Activated naive CD8-positive, alpha-beta T cell treated with anti-CD3 and anti-CD28 coated beads, Interleukin-2, amount 50 U/mL, for 24 hours (primary cell): Measurements from ENCODE around the gene TECPR1.
A peak's percentile ranks its signal among the peaks of the same experiment; 100 is the strongest.

Source experiments
- ATAC-seq: fragments of 150-1000 bp; cut with Tn5 transposase; one replicate; pipeline ENCODE4 v1.10.0; 2021
- DNase-seq: peaks from one replicate; pipeline ENCODE4 v3.0.0; 2021
- H3K27ac Mint-ChIP-seq: one replicate; pipeline ENCODE4 v1.8.0; 2021; ENCODE audit warnings: mild to moderate bottlenecking, mixed read lengths
- H3K27me3 Mint-ChIP-seq: one replicate; pipeline ENCODE4 v1.8.0; 2021; ENCODE audit warnings: mixed read lengths
- H3K36me3 Mint-ChIP-seq: one replicate; pipeline ENCODE4 v1.8.0; 2021; ENCODE audit warnings: low read depth, mixed read lengths
- H3K4me1 Mint-ChIP-seq: one replicate; pipeline ENCODE4 v1.8.0; 2021; ENCODE audit warnings: mixed read lengths
- H3K4me3 Mint-ChIP-seq: one replicate; pipeline ENCODE4 v1.8.0; 2021; ENCODE audit warnings: mild to moderate bottlenecking, moderate library complexity, mixed read lengths
- H3K9me3 Mint-ChIP-seq: one replicate; pipeline ENCODE4 v1.8.0; 2021; ENCODE audit warnings: mixed read lengths

The TECPR1 gene

DNA sequence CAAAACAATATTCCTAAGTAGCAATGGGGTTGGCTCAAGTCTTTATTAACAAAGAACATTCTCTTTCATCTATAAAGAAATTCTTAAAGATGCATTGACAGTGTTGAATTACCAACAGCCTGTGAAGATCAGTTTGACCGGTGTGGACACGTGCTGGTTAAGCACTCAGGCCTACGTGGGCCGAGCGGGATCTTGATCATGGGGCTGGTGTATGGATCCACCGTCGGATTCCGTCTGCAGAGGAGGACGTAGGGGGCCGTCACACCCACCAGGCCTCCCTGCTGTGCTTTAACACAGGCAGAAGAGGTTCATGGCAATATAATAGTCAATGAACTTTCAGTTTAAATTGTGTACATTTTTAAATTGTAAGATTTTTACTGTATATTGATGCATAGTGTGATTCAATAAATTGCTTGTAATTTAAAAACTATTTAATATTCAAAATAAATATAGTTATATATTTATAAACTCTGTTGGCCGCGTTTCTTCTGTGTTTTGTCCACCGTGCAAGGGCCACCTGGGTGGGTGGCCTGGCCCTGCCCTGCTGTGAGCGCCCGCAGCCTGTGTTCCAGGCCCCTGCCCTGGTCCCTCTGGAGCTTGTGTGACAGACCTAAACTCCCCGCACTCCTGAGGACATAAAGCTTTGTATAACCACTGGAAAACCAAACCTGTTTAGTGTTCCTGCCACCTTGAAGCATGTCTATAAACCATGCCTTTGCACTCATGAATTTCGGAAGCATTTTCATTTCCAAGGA, 42.7 kb downstream of the TECPR1 start:
- no peaks in the 10 kb centered on the region for H3K27me3 Mint-ChIP-seq
- no peak for ATAC-seq
- no peaks in the 10 kb centered on the region for H3K9me3 Mint-ChIP-seq
- H3K27ac Mint-ChIP-seq: no peak overlapping the region
- H3K4me3 Mint-ChIP-seq: no peak overlapping the region
- no peak for DNase-seq
- H3K36me3 Mint-ChIP-seq: peaks cover 10% of the 10 kb centered on the region
- H3K4me1 Mint-ChIP-seq: peaks cover 13% of the 10 kb centered on the region

DNA sequence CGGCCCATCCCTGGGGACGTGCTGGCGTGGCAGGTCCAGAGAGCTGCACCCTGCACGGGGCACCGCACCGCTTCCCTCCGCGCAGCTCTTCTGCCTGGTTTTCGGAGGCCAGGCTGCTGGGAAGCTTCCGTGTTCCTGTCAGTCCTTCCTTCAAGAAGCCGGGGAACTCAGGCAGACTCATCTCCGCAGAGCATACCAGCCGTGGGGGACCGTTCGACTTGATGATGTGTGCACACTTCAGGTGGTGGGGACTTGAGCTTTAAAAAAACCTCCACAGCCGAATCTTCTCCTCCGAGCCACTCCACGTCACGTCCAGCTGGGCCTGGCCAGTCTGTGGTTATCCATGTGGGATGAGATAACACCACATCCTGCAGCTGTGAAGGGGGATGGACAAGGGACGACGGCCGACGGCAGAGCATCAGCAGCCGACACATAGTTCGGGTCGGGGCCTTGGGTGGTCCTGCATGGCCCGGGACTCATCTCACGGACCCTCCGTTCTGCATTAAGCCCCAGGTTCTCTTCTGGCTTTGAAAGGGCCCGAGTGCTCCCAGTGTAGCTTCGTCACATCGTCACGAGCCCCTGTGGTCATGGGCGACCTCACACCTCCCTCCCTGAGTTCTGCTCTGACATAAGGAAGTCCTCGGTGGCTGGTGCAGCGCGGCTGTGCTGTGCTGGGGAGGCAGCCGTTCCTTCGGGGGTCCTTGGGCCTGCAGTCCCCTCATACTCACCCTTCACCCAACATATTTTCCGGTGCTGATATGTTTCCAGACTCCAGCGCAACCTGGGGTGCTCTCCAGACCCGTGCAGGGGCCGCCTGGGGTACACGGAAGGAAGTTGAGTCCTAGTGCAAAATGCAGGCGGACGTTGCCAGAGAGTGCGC, 45.3 kb downstream of the TECPR1 start:
- DNase-seq: no peak
- no peaks in the 10 kb centered on the region for H3K9me3 Mint-ChIP-seq
- H3K27me3 Mint-ChIP-seq: no peaks in the 10 kb centered on the region
- H3K27ac Mint-ChIP-seq: no peak overlapping the region
- ATAC-seq: no peak
- H3K4me3 Mint-ChIP-seq: no peak overlapping the region
- peaks cover 13% of the 10 kb centered on the region for H3K36me3 Mint-ChIP-seq
- peaks cover 36% of the 10 kb centered on the region for H3K4me1 Mint-ChIP-seq

DNA sequence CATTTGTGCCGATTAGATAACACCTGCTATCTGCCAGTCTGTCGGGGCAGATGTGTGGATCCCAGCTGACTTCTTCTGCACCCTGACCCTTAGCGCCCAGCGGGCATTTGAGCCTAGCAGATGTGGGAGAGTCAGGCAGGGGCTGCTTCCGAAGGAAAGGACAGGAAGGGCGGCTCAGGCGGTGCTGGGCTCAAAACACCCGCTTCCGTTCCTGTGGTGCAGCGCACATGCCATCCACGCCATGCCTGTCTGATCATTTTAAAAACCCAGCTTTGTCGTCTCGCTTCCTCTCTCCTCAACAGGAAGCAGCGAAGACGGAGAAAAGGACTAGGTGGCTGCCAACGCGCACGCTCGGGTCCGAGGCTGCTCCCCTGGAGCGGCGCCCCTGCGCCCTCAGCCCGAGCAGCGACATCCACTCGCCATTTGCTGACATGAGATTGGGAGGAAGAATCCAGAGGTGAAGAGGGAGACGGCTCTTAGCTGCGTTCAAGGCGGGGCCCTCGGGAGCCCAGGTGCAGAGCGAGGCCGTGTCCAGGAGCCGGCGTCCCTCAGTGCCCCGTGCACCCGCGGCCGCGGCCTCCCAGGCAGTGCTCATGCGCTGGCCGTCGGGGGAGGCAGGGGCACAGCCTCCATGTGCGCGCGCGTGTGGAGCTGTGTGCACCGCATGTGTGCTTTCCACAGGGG, 46.7 kb downstream of the TECPR1 start:
- no peak overlapping the region for H3K4me3 Mint-ChIP-seq
- no peak overlapping the region for H3K27ac Mint-ChIP-seq
- peaks cover 13% of the 10 kb centered on the region for H3K36me3 Mint-ChIP-seq
- ATAC-seq (no peak), DNase-seq (no peak)
- peaks cover 48% of the 10 kb centered on the region for H3K4me1 Mint-ChIP-seq
- no peaks in the 10 kb centered on the region for H3K9me3 Mint-ChIP-seq
- no peaks in the 10 kb centered on the region for H3K27me3 Mint-ChIP-seq

DNA sequence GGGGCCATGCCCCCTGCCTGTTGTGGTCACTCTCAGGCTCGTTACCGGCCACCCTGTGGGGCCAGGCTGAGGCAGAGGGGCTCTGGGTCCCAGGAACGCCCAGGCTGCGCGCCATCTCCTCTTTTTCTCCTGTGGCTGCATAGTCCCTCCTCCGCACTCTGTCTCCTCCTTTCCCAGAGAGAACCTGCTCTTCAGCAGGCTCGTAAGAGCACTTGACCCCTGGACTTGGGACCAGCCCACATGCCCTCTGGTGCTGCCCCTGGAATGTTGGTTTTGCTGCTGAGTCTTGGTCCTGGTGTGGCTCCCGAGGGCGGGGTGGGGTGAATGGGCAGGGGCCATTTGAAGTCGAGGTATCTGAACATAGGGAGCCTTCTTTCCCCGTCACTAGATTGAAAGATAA, 47.4 kb downstream of the TECPR1 start:
- no peak for ATAC-seq
- Mint-ChIP-seq H3K36me3 (peaks cover 17% of the 10 kb centered on the region), H3K4me1 (peaks cover 50% of the 10 kb centered on the region), H3K27me3 (no peaks in the 10 kb centered on the region), H3K27ac (no peak overlapping the region), H3K9me3 (no peaks in the 10 kb centered on the region), H3K4me3 (no peak overlapping the region)
- DNase-seq: no peak

DNA sequence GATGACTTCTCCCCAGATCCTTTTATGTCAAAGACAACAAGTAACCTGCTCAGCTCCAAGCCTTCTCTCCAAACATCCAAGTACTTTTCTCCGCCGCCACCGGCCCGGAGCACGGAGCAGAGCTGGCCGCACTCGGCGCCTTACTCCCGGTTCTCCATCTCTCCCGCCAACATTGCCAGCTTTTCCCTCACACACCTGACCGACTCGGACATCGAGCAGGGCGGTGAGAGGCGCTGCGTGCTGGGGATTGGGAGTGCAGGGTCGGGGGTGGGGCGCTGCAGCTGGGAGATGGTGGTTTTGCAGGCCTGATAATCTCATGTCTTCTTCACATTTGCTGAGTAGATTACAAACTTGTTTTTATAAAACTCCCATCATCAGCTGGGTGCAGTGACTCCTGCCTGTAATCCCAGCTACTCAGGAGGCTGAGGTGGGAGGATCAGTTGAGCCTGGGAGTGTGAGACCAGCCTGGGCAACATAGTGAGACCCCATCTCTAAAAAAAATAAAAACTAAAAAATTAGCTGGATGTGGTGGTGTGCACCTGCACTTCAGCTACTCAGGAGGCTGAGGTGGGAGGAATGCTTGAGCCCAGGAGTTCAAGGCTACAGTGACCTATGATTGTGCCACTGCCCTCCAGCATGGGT, 47.9 kb downstream of the TECPR1 start:
- DNase-seq (no peak), ATAC-seq (no peak)
- Mint-ChIP-seq H3K9me3 (no peaks in the 10 kb centered on the region), H3K27ac (peak overlapping the region; percentile 64), H3K27me3 (no peaks in the 10 kb centered on the region), H3K4me1 (peaks cover 50% of the 10 kb centered on the region), H3K36me3 (peaks cover 20% of the 10 kb centered on the region), H3K4me3 (peak overlapping the region; percentile 76)

DNA sequence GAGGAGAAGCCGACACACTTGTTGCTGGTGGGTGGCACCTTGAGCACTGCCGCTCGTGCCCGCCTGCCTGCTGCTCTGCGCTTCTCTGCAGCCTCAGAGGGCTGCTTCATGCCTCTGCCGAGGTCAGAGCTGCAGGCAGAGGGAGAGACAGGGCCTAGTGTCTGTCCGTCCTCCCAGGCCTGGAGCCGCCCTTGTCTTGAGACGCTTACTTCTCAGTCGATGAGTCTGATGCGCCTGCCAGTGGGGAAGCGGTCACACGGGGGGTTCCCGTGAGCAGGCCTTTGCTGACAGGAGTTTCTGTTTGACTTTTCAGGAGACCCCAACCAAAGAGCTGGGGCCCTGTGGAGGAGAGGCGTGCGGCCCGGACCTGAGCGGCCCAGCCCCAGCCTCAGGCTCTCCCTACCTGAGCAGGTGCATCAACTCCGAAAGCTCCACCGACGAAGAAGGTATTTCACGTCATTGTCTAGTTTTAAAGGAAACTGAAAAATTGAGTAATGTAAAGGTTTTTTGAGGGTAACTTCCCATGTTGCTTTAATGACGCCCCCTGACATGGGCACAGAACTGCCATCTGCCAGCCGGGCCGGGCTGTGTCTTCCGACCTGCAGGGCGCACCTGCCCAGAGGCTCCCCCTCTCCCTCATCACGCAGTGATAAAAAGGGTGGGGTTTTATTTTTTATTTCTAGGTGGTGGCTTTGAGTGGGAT, 48.6 kb downstream of the TECPR1 start:
- no peaks in the 10 kb centered on the region for H3K27me3 Mint-ChIP-seq
- DNase-seq (peak; percentile 34), ATAC-seq (peak; percentile 18)
- peak overlapping the region; percentile 94 for H3K27ac Mint-ChIP-seq
- H3K36me3 Mint-ChIP-seq: peaks cover 22% of the 10 kb centered on the region
- H3K4me3 Mint-ChIP-seq: peak overlapping the region; percentile 76
- peaks cover 52% of the 10 kb centered on the region for H3K4me1 Mint-ChIP-seq
- H3K9me3 Mint-ChIP-seq: no peaks in the 10 kb centered on the region

DNA sequence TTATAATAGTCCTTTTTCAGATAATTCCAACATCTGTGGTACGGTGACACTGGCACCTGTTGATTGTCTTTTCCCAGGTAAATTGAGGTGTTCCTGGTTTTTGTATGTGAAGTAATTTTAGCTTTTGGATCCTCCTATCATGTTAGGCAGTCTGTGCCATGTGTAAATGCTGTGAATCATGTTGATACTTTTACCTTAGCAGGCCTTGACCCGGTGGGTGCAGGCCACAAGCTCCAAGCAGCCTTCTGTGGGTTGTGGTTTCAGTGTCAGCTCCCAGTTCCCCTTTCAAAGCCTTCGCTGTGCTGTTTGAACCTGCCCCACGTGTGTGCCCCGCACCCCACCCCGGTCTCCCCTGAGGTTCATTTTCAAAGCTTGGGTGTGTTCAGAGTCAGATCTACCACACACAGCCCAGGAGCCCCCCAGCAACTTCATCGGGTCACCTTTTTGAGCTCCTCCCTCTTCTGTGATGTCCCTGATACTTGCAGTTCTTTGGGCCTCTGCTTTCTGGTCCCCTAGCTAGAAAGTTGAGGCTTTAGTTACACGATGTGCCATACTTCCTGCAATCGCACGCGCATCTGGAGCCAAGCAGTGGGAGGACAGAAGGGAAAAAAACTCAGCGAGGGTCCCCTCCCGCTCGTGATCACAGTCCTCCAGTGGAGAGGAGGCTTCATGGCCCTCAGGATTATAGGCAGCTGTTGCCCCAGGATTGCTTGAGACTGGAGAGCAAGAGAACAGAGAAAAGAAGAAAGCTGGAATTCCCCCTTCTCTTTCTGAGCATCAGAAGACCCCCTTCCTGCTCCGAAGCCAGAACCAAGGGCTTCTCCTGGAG, 49.5 kb downstream of the TECPR1 start:
- Mint-ChIP-seq H3K4me3 (peak overlapping the region; percentile 76), H3K4me1 (peaks cover 52% of the 10 kb centered on the region), H3K27me3 (no peaks in the 10 kb centered on the region), H3K9me3 (no peaks in the 10 kb centered on the region), H3K27ac (peak overlapping the region; percentile 94), H3K36me3 (peaks cover 22% of the 10 kb centered on the region)
- DNase-seq (peak; percentile 79), ATAC-seq (peak; percentile 85)

DNA sequence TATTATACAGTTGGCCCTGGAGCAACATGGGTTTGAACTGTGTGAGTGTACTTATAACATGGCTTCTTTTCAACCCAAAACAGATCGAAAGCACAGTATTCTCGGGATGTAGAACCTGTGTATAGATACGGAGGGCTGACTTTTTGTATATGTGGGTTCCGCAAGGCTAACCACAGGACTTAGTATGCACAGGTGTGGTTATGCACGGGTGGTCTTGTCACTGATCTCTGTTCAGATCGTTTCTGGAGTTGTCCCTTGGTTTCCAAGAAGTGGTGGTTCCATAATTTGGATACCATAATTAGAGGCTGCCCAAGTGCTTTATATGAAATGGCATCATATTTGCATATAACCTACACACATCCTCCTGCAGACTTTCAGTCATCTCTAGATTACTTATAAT, 51.7 kb downstream of the TECPR1 start:
- peaks cover 50% of the 10 kb centered on the region for H3K4me1 Mint-ChIP-seq
- no peak overlapping the region for H3K27ac Mint-ChIP-seq
- H3K9me3 Mint-ChIP-seq: no peaks in the 10 kb centered on the region
- H3K36me3 Mint-ChIP-seq: peaks cover 13% of the 10 kb centered on the region
- H3K27me3 Mint-ChIP-seq: no peaks in the 10 kb centered on the region
- ATAC-seq (peak; percentile 53), DNase-seq (peak; percentile 22)
- H3K4me3 Mint-ChIP-seq: peak overlapping the region; percentile 0

DNA sequence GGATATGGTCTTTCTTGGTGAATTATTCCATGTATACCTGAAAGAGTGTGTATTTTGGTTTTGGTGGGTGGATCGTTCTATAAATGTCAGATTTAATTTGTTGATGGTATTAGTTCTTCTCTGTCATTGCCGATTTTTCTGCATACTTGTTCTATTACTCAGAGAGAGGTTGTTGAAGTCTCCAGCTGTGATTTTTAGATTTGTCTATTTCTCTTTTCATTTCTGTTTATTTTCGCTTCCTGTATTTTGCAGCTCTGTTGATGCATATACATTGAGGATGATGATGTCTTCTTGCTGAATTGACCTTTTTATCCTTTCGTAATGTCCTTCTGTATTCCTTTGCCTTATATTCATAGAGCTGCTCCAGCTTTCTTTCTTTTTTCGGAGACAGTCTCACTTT, 52.9 kb downstream of the TECPR1 start:
- ATAC-seq: no peak
- Mint-ChIP-seq H3K27me3 (no peaks in the 10 kb centered on the region), H3K9me3 (no peaks in the 10 kb centered on the region), H3K4me1 (peaks cover 44% of the 10 kb centered on the region), H3K36me3 (peaks cover 16% of the 10 kb centered on the region), H3K27ac (no peak overlapping the region), H3K4me3 (no peak overlapping the region)
- no peak for DNase-seq

DNA sequence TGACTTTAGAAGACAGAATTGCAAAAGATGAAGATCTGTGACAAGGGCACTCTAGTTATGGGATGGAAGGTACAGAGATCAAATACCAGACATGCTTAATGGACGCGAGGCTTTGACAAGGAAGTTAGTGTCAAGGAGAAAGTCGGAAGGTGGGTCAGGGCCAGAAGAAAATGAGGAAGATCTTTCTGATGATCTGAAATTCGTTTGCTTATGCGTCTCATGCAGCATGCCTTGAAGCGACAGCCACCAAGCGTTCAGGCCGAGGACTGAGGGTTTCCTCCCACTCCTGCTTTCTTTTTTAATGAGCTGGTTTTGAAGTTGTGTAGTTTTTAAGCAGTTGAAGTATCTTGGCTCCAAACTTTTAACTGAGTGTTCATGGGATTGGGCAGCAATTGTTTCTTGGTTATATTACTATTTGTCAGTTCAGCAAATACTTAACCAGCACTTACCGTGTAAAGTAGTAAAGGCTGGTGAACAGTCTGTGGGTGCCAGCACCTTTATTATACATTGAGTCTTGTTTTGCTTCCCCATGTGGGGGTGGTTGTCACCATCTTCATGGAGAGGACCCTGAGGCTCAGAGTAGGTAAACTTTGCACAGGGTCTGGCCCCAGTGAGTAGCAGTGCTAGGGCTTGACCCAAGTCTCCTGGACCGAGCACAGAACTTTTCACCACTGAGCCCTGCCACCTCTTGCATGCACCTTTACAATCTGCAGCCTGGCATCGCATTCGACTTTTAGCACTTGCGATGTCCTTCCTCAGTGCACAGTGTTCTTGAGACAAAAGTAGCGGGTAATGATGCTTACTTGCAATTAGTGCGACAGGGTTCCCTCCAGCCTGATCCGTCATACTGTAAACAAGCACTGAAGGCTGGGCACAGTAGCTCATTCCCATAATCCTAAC, 55.1 kb downstream of the TECPR1 start:
- H3K27me3 Mint-ChIP-seq: no peaks in the 10 kb centered on the region
- H3K4me3 Mint-ChIP-seq: no peak overlapping the region
- ATAC-seq (no peak), DNase-seq (no peak)
- peaks cover 19% of the 10 kb centered on the region for H3K36me3 Mint-ChIP-seq
- no peak overlapping the region for H3K27ac Mint-ChIP-seq
- peaks cover 24% of the 10 kb centered on the region for H3K4me1 Mint-ChIP-seq
- H3K9me3 Mint-ChIP-seq: no peaks in the 10 kb centered on the region

DNA sequence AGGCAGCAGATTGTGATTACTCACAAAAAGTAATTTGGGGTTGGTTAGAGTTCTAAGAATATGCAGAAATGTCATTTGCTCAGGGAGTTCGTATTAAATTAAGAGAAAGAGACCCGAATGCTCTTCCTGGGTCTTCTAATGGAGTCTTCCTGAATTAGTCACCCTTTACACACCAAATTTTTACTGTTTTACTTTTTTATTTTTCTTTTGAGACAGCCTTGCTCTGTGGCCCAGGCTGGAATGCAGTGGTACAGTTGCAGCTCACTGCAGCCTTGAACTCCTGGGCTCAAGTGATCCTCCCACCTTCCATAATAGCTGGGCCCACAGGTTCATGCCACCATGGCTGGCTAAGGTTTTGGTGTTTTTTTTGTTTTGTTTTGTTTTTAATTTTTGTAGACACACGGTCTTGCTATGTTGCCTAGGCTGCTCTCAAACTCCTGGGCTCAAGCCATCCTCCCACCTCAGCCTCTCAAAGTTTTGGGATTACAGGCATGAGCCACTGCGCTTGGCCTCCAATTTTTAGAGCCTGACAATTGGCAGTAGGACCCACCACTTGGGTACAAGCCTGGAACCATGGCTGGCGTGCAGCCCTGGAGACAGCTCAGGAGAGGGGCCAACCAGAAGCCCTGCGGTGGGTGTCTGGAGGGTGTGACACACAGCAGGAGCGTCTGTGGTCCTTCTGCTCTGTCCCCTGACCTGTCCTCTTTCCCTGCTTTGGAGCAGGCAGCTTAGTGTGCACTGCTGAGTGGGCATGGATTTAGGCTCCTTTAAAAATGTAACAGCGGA, 57.2 kb downstream of the TECPR1 start:
- H3K27me3 Mint-ChIP-seq: no peaks in the 10 kb centered on the region
- no peak overlapping the region for H3K27ac Mint-ChIP-seq
- peaks cover 18% of the 10 kb centered on the region for H3K36me3 Mint-ChIP-seq

DNA sequence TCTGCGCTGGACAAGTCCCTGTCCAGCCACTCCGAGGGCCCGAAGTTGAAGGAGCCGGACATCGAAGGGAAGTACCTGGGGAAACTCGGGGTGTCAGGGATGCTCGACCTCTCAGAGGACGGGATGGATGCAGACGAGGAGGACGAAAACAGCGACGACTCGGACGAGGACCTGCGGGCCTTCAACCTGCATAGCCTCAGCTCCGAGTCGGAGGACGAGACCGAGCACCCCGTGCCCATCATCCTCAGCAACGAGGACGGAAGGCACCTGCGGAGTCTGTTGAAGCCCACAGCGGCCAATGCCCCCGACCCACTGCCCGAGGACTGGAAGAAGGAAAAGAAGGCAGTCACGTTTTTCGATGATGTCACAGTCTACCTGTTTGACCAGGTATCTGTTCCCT, 57.8 kb downstream of the TECPR1 start:
- Mint-ChIP-seq H3K36me3 (peaks cover 21% of the 10 kb centered on the region), H3K9me3 (no peaks in the 10 kb centered on the region), H3K27me3 (no peaks in the 10 kb centered on the region), H3K4me3 (no peak overlapping the region), H3K27ac (no peak overlapping the region), H3K4me1 (peaks cover 3% of the 10 kb centered on the region)
- DNase-seq: no peak
- ATAC-seq: no peak

More for the DNA sequence above, 57.2 kb downstream of the TECPR1 start:
- ATAC-seq: no peak
- DNase-seq: no peak
- no peaks in the 10 kb centered on the region for H3K9me3 Mint-ChIP-seq
- H3K4me1 Mint-ChIP-seq: peaks cover 3% of the 10 kb centered on the region
- H3K4me3 Mint-ChIP-seq: no peak overlapping the region
